ENCODE measurements around the gene NABP2. TPM values are rescaled to one million over a fixed set of nuclear protein-coding genes. Genes with fewer than 3 reads are reported as not detected.

The NABP2 gene
- total and polyA plus RNA-seq, 2 of the 4 experiments (the other 2 are of a cell fraction): 29.2 to 37.4 TPM

- H3K36me3 ChIP-seq (ENCODE audit: control insufficient read depth, insufficient read depth, low read length): peaks cover 40% of the 10 kb centered on the region
- in situ Hi-C loops (cut with MboI; ENCODE audit: low sequenced_read_pairs) (no loop called here), dilution Hi-C loops (cut with HindIII; ENCODE audit: low sequenced_read_pairs, unreplicated experiment) (no loop called here), intact Hi-C loops (cut with micrococcal nuclease) (no loop called here)
- TF ChIP-seq CEBPB (IDR thresholded peaks at IDR 0.05; ENCODE audit: low read depth, low read length) (no peak), SMC3 (IDR thresholded peaks at IDR 0.05; ENCODE audit: low read depth, low read length) (no peak), RAD21 (IDR thresholded peaks at IDR 0.05; ENCODE audit: low read length) (no peak), CTCF (conservative IDR thresholded peaks at IDR 0.05; ENCODE audit: low read depth, low read length) (no peak), MAFK (IDR thresholded peaks at IDR 0.05; ENCODE audit: low read depth, low read length) (no peak), MAZ (IDR thresholded peaks at IDR 0.05; ENCODE audit: borderline replicate concordance, low read depth, low read length) (no peak), CHD1 (IDR thresholded peaks at IDR 0.05; ENCODE audit: low read depth, low read length) (no peak)
- H3K9me3 ChIP-seq (ENCODE audit: control insufficient read depth, insufficient read depth, low read length): no peaks in the 10 kb centered on the region
- no peak overlapping the region for H3K18ac ChIP-seq (ENCODE audit: low read depth, low read length)
- ATAC-seq (ENCODE audit: low read depth) (no peak), DNase-seq (no peak)
- POLR2A ChIA-PET (ENCODE audit: unreplicated experiment): no interaction called here
- H3K27me3 ChIP-seq (ENCODE audit: control insufficient read depth, insufficient read depth, low read length): no peaks in the 10 kb centered on the region
- no peak overlapping the region for H2BK20ac ChIP-seq (ENCODE audit: low read depth, low read length)
- H3K14ac ChIP-seq (replicated peaks; ENCODE audit: low read depth, low read length): no peak overlapping the region
- H3K9me1 ChIP-seq (ENCODE audit: insufficient read depth, low read length): peaks cover 3% of the 10 kb centered on the region; the same call in 1 of the 2 replicates
- H2AK9ac ChIP-seq (replicated peaks; ENCODE audit: low read depth, low read length, poor library complexity): no peak overlapping the region
- no peak overlapping the region for H4K91ac ChIP-seq (ENCODE audit: insufficient read depth, low read depth, low read length)
- H2BK120ac ChIP-seq (ENCODE audit: low read depth, low read length): no peak overlapping the region
- no peak overlapping the region for H4K5ac ChIP-seq (ENCODE audit: low read depth, low read length)
- H3K79me1 ChIP-seq (ENCODE audit: low read depth in 1 of 2, low read length in 2 of 2): peaks cover 20 to 58% of the 10 kb centered on the region in 2 experiments
- H3K4me1 ChIP-seq (ENCODE audit: control insufficient read depth, insufficient read depth, low read length): no peaks in the 10 kb centered on the region
- H2BK5ac ChIP-seq (ENCODE audit: low read depth, low read length, poor library complexity, severe bottlenecking): no peak overlapping the region
- H2AFZ ChIP-seq (replicated peaks; ENCODE audit: low read length, poor library complexity): no peak overlapping the region
- no peak overlapping the region; the same call in 1 of the 2 replicates for H2AK5ac ChIP-seq (ENCODE audit: low read depth, low read length)
- no peak overlapping the region for H3K27ac ChIP-seq (ENCODE audit: insufficient read depth, low read length)
- H4K8ac ChIP-seq (ENCODE audit: low read depth in 2 of 2, low read length in 2 of 2): no peak overlapping the region
- H3K56ac ChIP-seq (ENCODE audit: extremely low read depth, insufficient read depth, low read length): no peak overlapping the region
- 80% methylated on average over 1 of the region's 3 CpGs; no CpG with 5 or more reads in 1 of the 2 experiments for WGBS, 2 experiments (ENCODE audit: extremely low coverage in 2 of 2, insufficient read length in 1 of 2)
- H2BK15ac ChIP-seq (ENCODE audit: low read depth, low read length): no peak overlapping the region
- no peak overlapping the region for H3K4me3 ChIP-seq (ENCODE audit: insufficient read depth, low read depth, low read length)
- peaks cover 26% of the 10 kb centered on the region; the same call in 1 of the 2 replicates for H4K20me1 ChIP-seq (ENCODE audit: insufficient read depth, low read length)
- H3K4ac ChIP-seq (ENCODE audit: low read depth, low read length): no peak overlapping the region
- CTCF ChIA-PET: interaction anchor here (0.9 kb wide), 1 partner anchor 11 kb away, joined by 3 read pairs; no protein-coding TSS in a partner anchor
- no peak overlapping the region for H3K9ac ChIP-seq (ENCODE audit: low read depth, low read length)
- BruUV-seq (replicated peaks): no TSS peak
- no peak overlapping the region for H3K23ac ChIP-seq (ENCODE audit: low read depth, low read length)
- no peak overlapping the region for H3K4me2 ChIP-seq (ENCODE audit: low read depth, low read length)
Observed at GRCh38 chr12:56216461-56216860, 7.7 kb upstream of the NABP2 start.
